Measurements from ENCODE around the gene BRD9. TPM values are rescaled to one million over a fixed set of nuclear protein-coding genes. Genes with fewer than 3 reads are reported as not detected.

The BRD9 gene
- total and polyA plus RNA-seq, 2 of the 13 experiments (the other 11 are each of a cell fraction or from before 2014, with no cell fraction given): 5.2 to 22.9 TPM

- intact Hi-C loops (cut with micrococcal nuclease; ENCODE audit: unreplicated experiment): loop anchor here (5.0 to 10.0 kb wide), 2 partner anchors 39 to 216 kb away; partner anchors contain the start of gene ZDHHC11
- TF ChIP-seq ZNF367 (CRISPR knock-in tag; IDR thresholded peaks at IDR 0.05; ENCODE audit: borderline replicate concordance): no peak
- 0 out of 2 replicates have a peak, but pooled peaks have one; percentile 37 for TF ChIP-seq HNRNPL (IDR thresholded peaks at IDR 0.05; ENCODE audit: low read depth, low read length)
- no peak for TF ChIP-seq EZH2 (conservative IDR thresholded peaks at IDR 0.05; ENCODE audit: low read depth, low read length)
- TF ChIP-seq, protein P1, sequence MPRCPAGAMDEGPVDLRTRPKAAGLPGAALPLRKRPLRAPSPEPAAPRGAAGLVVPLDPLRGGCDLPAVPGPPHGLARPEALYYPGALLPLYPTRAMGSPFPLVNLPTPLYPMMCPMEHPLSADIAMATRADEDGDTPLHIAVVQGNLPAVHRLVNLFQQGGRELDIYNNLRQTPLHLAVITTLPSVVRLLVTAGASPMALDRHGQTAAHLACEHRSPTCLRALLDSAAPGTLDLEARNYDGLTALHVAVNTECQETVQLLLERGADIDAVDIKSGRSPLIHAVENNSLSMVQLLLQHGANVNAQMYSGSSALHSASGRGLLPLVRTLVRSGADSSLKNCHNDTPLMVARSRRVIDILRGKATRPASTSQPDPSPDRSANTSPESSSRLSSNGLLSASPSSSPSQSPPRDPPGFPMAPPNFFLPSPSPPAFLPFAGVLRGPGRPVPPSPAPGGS (CRISPR knock-in tag; IDR thresholded peaks at IDR 0.05): peak; percentile 71; the same call in 1 of the 2 replicates
- peak; percentile 69 for TF ChIP-seq POLR2G (IDR thresholded peaks at IDR 0.05; ENCODE audit: low read depth, low read length)
- peak; percentile 98 for TF ChIP-seq ZNF691 (CRISPR knock-in tag; IDR thresholded peaks at IDR 0.05; ENCODE audit: borderline replicate concordance, low read depth)
- TF ChIP-seq ZNF407 (CRISPR knock-in tag; IDR thresholded peaks at IDR 0.05; ENCODE audit: not compliant biosample characterization): no peak
- TF ChIP-seq EED (CRISPR knock-in tag; IDR thresholded peaks at IDR 0.05): no peak
Measured at GRCh38 chr5:891117-891836, 1.3 kb downstream of the BRD9 start.

More at GRCh38 chr5:891117-891836, 1.3 kb downstream of the BRD9 start:
- peak; percentile 77 for DNase-seq (ENCODE audit: low spot score)
- H3K36me3 ChIP-seq (replicated peaks in 1 of 2; ENCODE audit: control insufficient read depth in 1 of 2, insufficient read depth in 2 of 2, low read length in 2 of 2): peaks cover 15 to 56% of the 10 kb centered on the region in 2 experiments
- ChIA-PET POLR2A (interaction anchor here (1.5 kb wide), 1 partner anchor 270 kb away, joined by 3 read pairs; no protein-coding TSS in a partner anchor), CTCF (ENCODE audit: low intra/inter-chr PET ratio, low total read pairs) (no interaction called here)
- peak overlapping the region; percentile 70 to 90 (median 83) for H3K4me3 ChIP-seq (replicated peaks in 1 of 3; ENCODE audit: insufficient read depth in 1 of 3, low read depth in 2 of 3, low read length in 3 of 3)
- H3K9me3 ChIP-seq (ENCODE audit: low read length): no peaks in the 10 kb centered on the region
- in situ Hi-C loops (cut with HindIII; ENCODE audit: extremely low pct_ligation_motif_present, low pct_unique_long_range_greater_than_20kb): loop anchor here (10.0 kb wide), 1 partner anchor 216 kb away; no protein-coding TSS in a partner anchor
- peak; percentile 15 for FAIRE-seq
- H3K27ac ChIP-seq (ENCODE audit: extremely low read length, insufficient read depth, low read length): peak overlapping the region; percentile 79
- WGBS (ENCODE audit: low lambda C conversion rate): 36% methylated on average over 26 of the region's 34 CpGs
- H3K4me1 ChIP-seq (ENCODE audit: insufficient read depth, low read length): peaks cover 39% of the 10 kb centered on the region
- no peak overlapping the region for H2AFZ ChIP-seq (ENCODE audit: low read length)
- no peaks in the 10 kb centered on the region for H4K20me1 ChIP-seq (ENCODE audit: insufficient read depth, low read length)
- H3K79me2 ChIP-seq (ENCODE audit: insufficient read depth, low read length): peaks cover 44% of the 10 kb centered on the region
- TSS peak; percentile 54 for BruUV-seq (replicated peaks)
- no peaks in the 10 kb centered on the region for H3K27me3 ChIP-seq (ENCODE audit: control insufficient read depth in 1 of 2, insufficient read depth in 2 of 2, low read length in 2 of 2)
- peak overlapping the region; percentile 84 for H3K9ac ChIP-seq (ENCODE audit: insufficient read depth, low read depth, low read length)
- H3K4me2 ChIP-seq (ENCODE audit: low read depth, low read length): peak overlapping the region; percentile 90
- peak; percentile 80 for ATAC-seq

Data from HepG2 (cell line).